SIG-M5 (cell line): ENCODE data around the gene PKP4.

Source experiments
- DNase-seq: peaks from one replicate; lab custom pipeline; 2025; lab: John Stamatoyannopoulos, UW

Gene PKP4

DNA sequence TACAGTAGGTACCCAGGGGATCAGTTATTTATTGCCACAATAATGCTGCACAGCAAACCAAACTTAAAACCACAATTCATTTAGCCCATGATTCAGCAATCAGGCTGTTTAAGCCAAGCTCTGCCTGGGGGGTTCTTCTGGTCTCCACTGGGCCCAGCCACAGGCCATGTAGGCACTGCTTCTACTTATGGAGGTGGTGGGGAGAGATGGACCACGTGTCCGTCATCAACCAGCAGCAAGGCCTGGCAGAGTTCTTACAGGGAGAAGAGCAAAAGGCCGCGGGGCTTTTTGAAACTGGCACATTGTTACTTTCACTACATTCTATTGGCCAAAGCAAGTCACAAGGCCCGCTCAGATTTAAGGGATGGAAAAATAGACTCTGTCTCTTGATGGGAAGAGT, 262.1 kb downstream of the PKP4 start:
- DNase-seq: no peak

- DNase-seq: no peak
Measured at GRCh38 chr2:158719403-158719802, 262.7 kb downstream of the PKP4 start.

- DNase-seq: no peak
Measured at GRCh38 chr2:158722266-158723105, 265.7 kb downstream of the PKP4 start.

- no peak for DNase-seq
Measured at GRCh38 chr2:158723181-158723838, 266.6 kb downstream of the PKP4 start.

DNA sequence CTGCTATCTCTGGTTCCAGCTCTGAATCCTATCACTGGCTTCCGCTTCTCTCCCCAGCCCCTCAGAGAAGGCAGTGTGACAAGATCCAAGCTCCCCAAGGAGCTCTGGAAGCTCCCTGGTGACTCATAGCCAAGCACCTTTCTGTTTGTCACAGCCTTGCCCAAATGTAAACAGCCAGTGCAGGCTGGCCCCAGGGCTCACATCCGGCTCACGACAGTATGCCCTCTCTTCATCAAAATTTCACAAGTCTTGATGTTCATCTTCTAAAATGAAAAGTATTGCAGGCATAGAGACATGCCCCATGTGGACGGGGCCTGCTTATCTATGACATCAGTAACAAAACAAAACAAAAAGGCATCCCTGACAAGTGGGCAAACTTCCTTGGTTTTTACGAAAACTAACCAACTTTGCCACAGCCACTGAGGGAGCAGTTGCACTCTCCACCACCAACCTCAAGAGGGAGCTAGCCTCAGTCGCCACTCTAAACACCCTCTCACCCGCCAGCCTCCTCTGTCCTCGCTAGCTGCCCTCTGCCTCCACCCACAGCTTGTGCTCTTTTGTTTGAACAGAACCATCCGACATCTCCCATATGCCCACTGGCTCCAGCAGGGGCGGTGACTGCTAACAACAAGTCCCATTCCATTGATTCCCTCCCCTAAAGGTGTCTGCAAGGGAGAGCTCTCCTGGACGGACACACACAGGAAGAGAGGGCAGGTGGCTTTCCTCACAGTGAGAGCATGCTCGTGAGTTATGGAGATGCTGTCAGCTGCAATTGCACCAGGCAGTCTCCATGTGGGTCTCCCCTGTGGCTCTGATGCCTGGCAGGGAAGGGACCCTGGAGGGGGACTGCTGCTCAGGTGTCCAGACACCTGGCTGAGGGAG, 267.4 kb downstream of the PKP4 start:
- no peak for DNase-seq

GRCh38 chr2:158724803-158725381, 268.1 kb downstream of the PKP4 start:
- DNase-seq: no peak

- no peak for DNase-seq
Measured at GRCh38 chr2:158725441-158725891, 268.7 kb downstream of the PKP4 start.

- no peak for DNase-seq
Measured at GRCh38 chr2:158726911-158727592, 270.3 kb downstream of the PKP4 start.

GRCh38 chr2:158728422-158728821, 271.7 kb downstream of the PKP4 start:
- DNase-seq: no peak

DNA sequence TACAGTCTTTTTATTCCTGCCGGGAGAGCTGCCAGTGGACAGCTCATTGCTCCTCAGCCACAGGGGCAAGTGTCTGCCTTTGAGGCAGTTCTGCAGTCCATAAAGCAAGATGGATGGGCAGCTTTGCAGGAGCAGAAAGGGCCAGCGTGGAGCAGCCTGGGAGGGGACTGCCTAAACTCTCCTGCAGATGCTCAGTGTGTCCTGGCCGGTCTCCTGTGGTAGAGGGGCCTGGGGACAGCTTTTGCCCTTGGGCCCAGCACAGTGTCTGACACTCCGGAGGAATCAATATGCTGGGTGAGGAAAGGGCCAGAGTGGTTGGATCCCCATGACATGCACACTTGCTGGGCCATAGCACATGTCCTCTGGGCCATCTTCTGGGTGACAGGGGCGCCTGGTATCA, 272.7 kb downstream of the PKP4 start:
- DNase-seq: no peak

- no peak for DNase-seq
Measured at GRCh38 chr2:158729873-158730620, 273.3 kb downstream of the PKP4 start.

DNA sequence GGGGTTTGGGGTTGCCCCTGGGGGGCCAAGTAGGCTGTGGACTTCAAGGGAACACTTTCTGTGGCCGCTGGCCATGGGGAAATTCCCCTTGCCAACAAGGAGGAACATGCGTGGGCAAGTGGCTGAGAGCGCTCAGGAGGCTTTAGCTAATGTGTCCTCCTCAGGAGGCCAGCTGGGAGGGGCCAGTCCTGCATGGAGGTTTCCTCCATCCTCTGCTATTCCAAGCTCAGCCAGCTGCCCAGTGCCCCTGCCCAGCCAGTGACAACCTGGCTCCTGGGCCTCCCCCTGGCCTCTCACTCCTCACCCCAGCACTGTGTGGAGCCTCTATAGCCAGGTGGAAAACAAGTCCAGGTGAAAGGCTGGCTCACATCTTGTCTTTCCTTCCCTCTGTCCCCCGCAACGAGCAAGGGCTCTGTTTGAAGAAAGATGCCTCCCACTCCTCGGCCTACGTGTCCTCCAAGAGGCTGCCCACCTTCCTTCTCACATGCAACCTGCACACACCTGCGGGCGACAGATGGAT, 273.9 kb downstream of the PKP4 start:
- DNase-seq: no peak

DNA sequence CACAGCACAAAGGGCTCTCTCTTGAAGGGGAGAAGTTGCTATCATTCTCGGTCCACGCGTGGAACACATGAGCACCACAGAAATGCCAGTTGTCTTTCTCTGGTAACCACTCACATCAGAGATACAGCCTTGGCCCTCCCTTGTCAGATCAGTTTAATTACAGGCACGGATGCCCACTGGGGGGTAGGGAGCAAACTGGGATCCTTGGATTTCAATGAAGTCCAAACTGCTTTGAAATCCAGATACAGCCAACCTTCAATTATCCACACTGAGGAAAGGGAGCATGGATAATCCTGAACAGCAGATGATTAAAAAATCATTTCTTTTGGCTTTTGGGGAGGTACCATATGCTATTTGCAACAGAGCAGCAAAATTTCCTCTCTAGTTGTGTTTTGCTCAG, 274.6 kb downstream of the PKP4 start:
- DNase-seq: no peak
